ENCODE measurements around the gene PTTG1. TPM values are rescaled to one million over a fixed set of nuclear protein-coding genes. Genes with fewer than 3 reads are reported as not detected.

PTTG1 gene
- total RNA-seq, 2 donors from 2014 or later = 37.0 to 104 TPM

DNA sequence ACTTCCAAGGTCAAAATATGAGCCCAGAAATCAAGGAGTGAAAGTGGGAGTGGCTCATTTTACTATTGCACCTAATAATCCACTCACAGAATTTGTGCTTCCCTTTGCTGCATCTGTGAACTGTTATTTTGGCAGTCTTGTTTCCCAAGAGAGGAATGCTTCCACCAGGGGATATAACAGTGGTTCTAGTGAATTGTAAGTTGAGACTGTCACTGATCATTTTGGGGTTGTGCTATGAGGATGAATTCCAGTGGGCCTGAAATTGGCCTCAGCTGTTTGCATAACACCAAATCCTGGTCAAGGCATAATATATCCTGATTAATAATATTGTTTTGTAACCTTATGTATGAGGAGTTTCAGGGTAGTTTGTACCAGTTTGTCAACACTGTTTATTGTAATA, 36.2 kb upstream of the PTTG1 start:
- no peak for DNase-seq
- H3K4me1 ChIP-seq = no peaks in the 10 kb centered on the region
- no peaks in the 10 kb centered on the region for H3K9me3 ChIP-seq
- TF ChIP-seq, protein P1, sequence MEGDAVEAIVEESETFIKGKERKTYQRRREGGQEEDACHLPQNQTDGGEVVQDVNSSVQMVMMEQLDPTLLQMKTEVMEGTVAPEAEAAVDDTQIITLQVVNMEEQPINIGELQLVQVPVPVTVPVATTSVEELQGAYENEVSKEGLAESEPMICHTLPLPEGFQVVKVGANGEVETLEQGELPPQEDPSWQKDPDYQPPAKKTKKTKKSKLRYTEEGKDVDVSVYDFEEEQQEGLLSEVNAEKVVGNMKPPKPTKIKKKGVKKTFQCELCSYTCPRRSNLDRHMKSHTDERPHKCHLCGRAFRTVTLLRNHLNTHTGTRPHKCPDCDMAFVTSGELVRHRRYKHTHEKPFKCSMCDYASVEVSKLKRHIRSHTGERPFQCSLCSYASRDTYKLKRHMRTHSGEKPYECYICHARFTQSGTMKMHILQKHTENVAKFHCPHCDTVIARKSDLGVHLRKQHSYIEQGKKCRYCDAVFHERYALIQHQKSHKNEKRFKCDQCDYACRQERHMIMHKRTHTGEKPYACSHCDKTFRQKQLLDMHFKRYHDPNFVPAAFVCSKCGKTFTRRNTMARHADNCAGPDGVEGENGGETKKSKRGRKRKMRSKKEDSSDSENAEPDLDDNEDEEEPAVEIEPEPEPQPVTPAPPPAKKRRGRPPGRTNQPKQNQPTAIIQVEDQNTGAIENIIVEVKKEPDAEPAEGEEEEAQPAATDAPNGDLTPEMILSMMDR (IDR thresholded peaks at IDR 0.05) = no peak
- no peaks in the 10 kb centered on the region for H3K27me3 ChIP-seq
- H3K27ac ChIP-seq = no peak overlapping the region
- no peak overlapping the region for H3K9ac ChIP-seq (ENCODE audit: low read depth in 2 of 2, low read length in 2 of 2)
- intact Hi-C loops (cut with DNase I) = loop anchor here (5.0 kb wide), 1 partner anchor 363 kb away; no protein-coding TSS in a partner anchor
- H3K4me3 ChIP-seq = no peak overlapping the region
- no peaks in the 10 kb centered on the region for H3K36me3 ChIP-seq

DNA sequence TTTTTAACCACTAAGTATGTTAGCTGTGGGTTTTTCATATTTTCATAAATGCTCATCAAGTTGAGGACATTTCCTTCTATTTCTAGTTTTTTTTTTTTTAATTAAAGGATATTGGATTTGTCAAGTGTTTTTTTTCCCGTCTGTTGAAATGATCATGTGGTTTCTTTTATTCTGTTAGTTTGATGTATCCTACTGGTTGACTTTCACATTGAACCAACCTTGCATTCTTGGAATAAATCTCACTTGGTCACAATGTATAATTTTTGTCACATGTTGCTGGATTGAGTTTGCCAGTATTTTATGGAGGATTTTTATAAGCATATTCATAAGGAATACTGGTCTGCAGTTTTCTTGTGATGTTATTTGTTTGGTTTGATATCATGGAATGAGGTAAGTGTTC, 34.2 kb upstream of the PTTG1 start:
- Histone ChIP-seq H3K27ac (no peak overlapping the region), H3K4me3 (no peak overlapping the region), H3K36me3 (no peaks in the 10 kb centered on the region), H3K9me3 (no peaks in the 10 kb centered on the region), H3K4me1 (no peaks in the 10 kb centered on the region), H3K9ac (ENCODE audit: low read depth in 2 of 2, low read length in 2 of 2) (no peak overlapping the region), H3K27me3 (no peaks in the 10 kb centered on the region)
- TF ChIP-seq, protein P1 (IDR thresholded peaks at IDR 0.05) = no peak
- no peak for DNase-seq
- intact Hi-C loops (cut with DNase I) = loop anchor here (5.0 kb wide), 1 partner anchor 365 kb away; no protein-coding TSS in a partner anchor

DNA sequence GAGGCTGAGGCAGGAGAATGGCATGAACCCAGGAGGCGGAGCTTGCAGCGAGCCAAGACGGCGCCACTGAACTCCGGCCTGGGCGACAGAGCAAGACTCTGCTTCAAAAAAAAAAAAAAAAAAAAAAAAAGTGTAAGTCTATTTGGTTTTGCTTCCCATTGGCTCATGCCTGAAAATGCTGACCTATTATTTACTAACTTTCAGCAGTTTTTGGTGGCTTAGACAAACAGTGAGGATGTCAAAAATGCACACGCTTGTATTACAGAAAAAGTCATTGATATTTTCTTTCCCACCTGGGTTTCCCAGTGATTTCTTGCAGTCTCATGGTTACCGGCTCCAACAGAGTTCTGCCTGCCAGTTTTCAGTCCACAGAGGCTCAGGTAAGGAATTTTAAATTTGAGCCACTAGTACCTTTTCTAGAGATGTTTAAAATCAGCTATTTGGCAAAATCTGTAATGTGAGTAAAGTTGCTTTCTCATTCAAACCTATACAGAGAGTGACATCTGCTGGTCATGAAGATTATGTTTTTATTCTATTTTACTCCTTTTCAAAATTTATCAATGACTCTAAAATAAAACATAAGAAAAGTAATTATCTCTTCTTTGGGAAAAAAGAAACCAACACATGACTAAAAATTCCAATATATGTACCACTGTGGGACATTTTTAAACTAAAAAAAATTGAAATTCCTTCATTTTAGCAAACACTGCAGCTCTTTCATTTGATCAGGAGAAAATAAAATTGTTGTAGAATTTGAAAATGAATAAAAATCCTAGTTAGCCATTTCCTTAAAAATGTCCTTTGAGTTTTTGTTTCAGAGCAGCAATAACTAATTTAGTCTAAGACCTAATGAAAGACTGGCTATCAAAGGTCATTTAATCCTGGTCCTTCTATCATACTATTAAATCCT, 30.6 kb upstream of the PTTG1 start:
- no peak overlapping the region for H3K9ac ChIP-seq (ENCODE audit: low read depth in 2 of 2, low read length in 2 of 2)
- no peaks in the 10 kb centered on the region for H3K9me3 ChIP-seq
- no peaks in the 10 kb centered on the region for H3K36me3 ChIP-seq
- no peaks in the 10 kb centered on the region for H3K4me1 ChIP-seq
- no peak for DNase-seq
- intact Hi-C loops (cut with DNase I) = loop anchor here (2.0 kb wide), 1 partner anchor 192 kb away; no protein-coding TSS in a partner anchor
- H3K27ac ChIP-seq = no peak overlapping the region
- TF ChIP-seq, protein P1 (IDR thresholded peaks at IDR 0.05) = peak; percentile 39
- no peak overlapping the region for H3K4me3 ChIP-seq
- H3K27me3 ChIP-seq = no peaks in the 10 kb centered on the region

DNA sequence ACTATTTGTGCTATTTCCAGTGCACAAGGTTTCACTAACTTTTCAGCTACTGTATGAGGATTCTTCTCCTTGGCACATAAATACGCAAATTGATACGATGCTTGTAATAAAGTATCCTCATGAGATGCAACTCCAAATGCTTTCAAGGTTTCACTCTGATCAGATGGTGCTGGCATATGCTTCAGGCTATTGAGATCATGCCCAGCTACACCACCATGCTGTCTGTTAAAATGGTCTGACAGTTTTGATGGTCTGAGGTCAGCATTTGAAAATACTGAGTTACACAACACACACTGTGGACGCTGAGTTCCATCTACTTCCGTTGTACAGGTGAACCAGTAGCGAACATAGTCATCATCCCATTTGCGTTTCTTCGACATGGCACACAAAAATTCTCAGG, 26.5 kb upstream of the PTTG1 start:
- Histone ChIP-seq H3K4me1 (peaks cover 8% of the 10 kb centered on the region), H3K27me3 (no peaks in the 10 kb centered on the region), H3K9me3 (no peaks in the 10 kb centered on the region), H3K4me3 (no peak overlapping the region), H3K27ac (no peak overlapping the region), H3K9ac (ENCODE audit: low read depth in 2 of 2, low read length in 2 of 2) (no peak overlapping the region), H3K36me3 (no peaks in the 10 kb centered on the region)
- TF ChIP-seq, protein P1 (IDR thresholded peaks at IDR 0.05) = no peak
- intact Hi-C loops (cut with DNase I) = no loop called here
- DNase-seq = no peak

DNA sequence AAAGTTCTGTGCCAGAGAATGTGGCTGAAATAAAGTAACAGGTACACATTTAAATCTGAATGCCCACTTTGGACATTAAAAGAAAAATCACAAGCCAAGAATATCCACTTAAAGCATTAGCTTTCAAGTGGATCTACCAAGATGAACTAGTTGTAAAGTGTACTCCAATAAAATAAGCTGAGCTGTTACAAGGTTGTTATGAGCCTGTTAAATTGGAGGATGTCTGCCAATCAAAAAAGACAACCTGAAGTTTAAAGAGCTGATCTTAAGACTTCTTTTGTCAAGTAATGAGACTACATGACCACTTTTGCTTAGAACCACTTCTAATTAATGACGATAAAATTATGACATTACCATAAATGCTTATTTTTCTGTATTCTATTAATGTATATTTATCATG, 24.2 kb upstream of the PTTG1 start:
- Histone ChIP-seq H3K9me3 (no peaks in the 10 kb centered on the region), H3K36me3 (peaks cover 5% of the 10 kb centered on the region), H3K27me3 (no peaks in the 10 kb centered on the region), H3K27ac (no peak overlapping the region), H3K4me3 (no peak overlapping the region), H3K4me1 (peaks cover 8% of the 10 kb centered on the region), H3K9ac (ENCODE audit: low read depth in 2 of 2, low read length in 2 of 2) (no peak overlapping the region)
- TF ChIP-seq, protein P1 (IDR thresholded peaks at IDR 0.05) = no peak
- intact Hi-C loops (cut with DNase I) = no loop called here
- no peak for DNase-seq

Data from colonic mucosa (tissue), 4 donors.